MCF 10A (cell line): ENCODE data around the gene RAI1. TPM values are rescaled to one million over a fixed set of nuclear protein-coding genes. Genes with fewer than 3 reads are reported as not detected.

Experiments used
- BruUV-seq: library from RNA; stranded (reverse); fragments of 400-500 nt; replicated peaks from 2 replicates; lab custom pipeline; 2021; lab: Mats Ljungman, UMichigan
- CTCF ChIA-PET: fragments of 300-600 bp; sonication (Branson Sonifier 250); formaldehyde crosslinking; extraction: SDS; loops from one replicate; lab custom pipeline; 2021; ENCODE audit warnings: antibody characterized with exemption, inconsistent platforms; lab: Yijun Ruan, JAX
- POLR2A ChIA-PET: fragments of 300-600, 350-650 bp; sonication (Branson Sonifier 250); formaldehyde crosslinking; extraction: SDS; loops from one replicate; lab custom pipeline; 2020; ENCODE audit warnings: antibody characterized with exemption, inconsistent platforms; lab: Yijun Ruan, JAX
- DNase-seq: peaks from one replicate; pipeline ENCODE4 v3.0.0-alpha.2; 2018; ENCODE audit not compliant: unreplicated experiment
- H3K27ac Mint-ChIP-seq: one replicate; pipeline ENCODE4 v1.8.0; 2022; ENCODE audit warnings: mild to moderate bottlenecking, low read depth, mixed read lengths; ENCODE audit not compliant: unreplicated experiment
- H3K27me3 Mint-ChIP-seq: one replicate; pipeline ENCODE4 v1.8.0; 2022; ENCODE audit warnings: mixed read lengths; ENCODE audit not compliant: insufficient read depth, unreplicated experiment
- H3K36me3 Mint-ChIP-seq: one replicate; pipeline ENCODE4 v1.8.0; 2022; ENCODE audit warnings: mild to moderate bottlenecking, moderate library complexity, mixed read lengths; ENCODE audit not compliant: insufficient read depth, unreplicated experiment
- H3K4me1 Mint-ChIP-seq: one replicate; pipeline ENCODE4 v1.8.0; 2022; ENCODE audit warnings: mixed read lengths; ENCODE audit not compliant: insufficient read depth, unreplicated experiment
- H3K4me3 Mint-ChIP-seq: one replicate; pipeline ENCODE4 v1.8.0; 2022; ENCODE audit warnings: mild to moderate bottlenecking, moderate library complexity, mixed read lengths; ENCODE audit not compliant: unreplicated experiment
- H3K9me3 Mint-ChIP-seq: one replicate; pipeline ENCODE4 v1.8.0; 2022; ENCODE audit warnings: mixed read lengths; ENCODE audit not compliant: unreplicated experiment
- intact Hi-C: fragments of 100-400 bp; cut with micrococcal nuclease; formaldehyde crosslinking; loops from 2 replicates; pipeline ENCODE4 v1.14.1; 2022
- total RNA-seq: library from RNA; stranded (reverse); gene quantifications from 2 replicates; pipeline ENCODE4 v1.2.3, GENCODE V29; 2022
- TF ChIP-seq, protein P1 (sequence below): fragments of 200-600 bp; IDR thresholded peaks from one replicate; pipeline ENCODE4 v1.8.0; 2022; ENCODE audit warnings: antibody characterized with exemption, mild to moderate bottlenecking; ENCODE audit not compliant: unreplicated experiment

RAI1 gene
- total RNA-seq, 1 experiment from 2014 or later, result 30.4 TPM

DNA sequence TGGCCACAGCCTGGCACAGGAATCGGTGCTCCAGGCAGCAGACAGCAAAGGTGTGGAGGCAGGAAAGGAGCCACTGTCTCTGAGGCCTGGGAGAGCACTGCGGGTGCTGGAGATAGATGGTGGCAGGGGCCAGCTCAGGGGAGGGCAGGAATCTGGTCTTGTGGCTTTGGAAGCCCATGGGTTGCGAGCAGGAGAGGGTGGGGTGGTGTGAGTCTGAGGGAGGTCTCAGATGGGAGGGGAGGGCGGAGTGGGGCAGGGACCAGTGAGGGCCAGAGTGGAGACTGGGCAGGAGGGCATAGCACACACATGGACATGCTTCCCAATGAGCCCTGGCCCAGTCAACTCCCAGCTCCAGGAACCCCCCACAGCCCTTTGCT, 85.5 kb downstream of the RAI1 start:
- no peak overlapping the region for H3K4me3 Mint-ChIP-seq
- CTCF ChIA-PET, result interaction anchor here (0.6 kb wide), 1 partner anchor 266 kb away, joined by 3 read pairs; no protein-coding TSS in a partner anchor
- intact Hi-C loops, result no loop called here

GRCh38 chr17:17767154-17767869, 86.1 kb downstream of the RAI1 start:
- no peaks in the 10 kb centered on the region for H3K27me3 Mint-ChIP-seq
- no peaks in the 10 kb centered on the region for H3K9me3 Mint-ChIP-seq
- no peak overlapping the region for H3K27ac Mint-ChIP-seq
- intact Hi-C loops, result no loop called here
- CTCF ChIA-PET, result interaction anchor here (0.7 to 0.8 kb wide), 2 partner anchors 20 to 87 kb away, joined by 3 read pairs; no protein-coding TSS in a partner anchor
- H3K4me3 Mint-ChIP-seq, result no peak overlapping the region
- H3K36me3 Mint-ChIP-seq, result peaks cover 26% of the 10 kb centered on the region
- BruUV-seq, result no TSS peak
- H3K4me1 Mint-ChIP-seq, result peaks cover 29% of the 10 kb centered on the region
- TF ChIP-seq, protein P1, sequence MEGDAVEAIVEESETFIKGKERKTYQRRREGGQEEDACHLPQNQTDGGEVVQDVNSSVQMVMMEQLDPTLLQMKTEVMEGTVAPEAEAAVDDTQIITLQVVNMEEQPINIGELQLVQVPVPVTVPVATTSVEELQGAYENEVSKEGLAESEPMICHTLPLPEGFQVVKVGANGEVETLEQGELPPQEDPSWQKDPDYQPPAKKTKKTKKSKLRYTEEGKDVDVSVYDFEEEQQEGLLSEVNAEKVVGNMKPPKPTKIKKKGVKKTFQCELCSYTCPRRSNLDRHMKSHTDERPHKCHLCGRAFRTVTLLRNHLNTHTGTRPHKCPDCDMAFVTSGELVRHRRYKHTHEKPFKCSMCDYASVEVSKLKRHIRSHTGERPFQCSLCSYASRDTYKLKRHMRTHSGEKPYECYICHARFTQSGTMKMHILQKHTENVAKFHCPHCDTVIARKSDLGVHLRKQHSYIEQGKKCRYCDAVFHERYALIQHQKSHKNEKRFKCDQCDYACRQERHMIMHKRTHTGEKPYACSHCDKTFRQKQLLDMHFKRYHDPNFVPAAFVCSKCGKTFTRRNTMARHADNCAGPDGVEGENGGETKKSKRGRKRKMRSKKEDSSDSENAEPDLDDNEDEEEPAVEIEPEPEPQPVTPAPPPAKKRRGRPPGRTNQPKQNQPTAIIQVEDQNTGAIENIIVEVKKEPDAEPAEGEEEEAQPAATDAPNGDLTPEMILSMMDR, result no peak
- POLR2A ChIA-PET, result no interaction called here
- DNase-seq, result no peak

More for the DNA sequence above, 85.5 kb downstream of the RAI1 start:
- Mint-ChIP-seq H3K9me3 (no peaks in the 10 kb centered on the region), H3K27ac (no peak overlapping the region), H3K4me1 (peaks cover 25% of the 10 kb centered on the region), H3K36me3 (peaks cover 26% of the 10 kb centered on the region), H3K27me3 (no peaks in the 10 kb centered on the region)
- no TSS peak for BruUV-seq
- POLR2A ChIA-PET, result no interaction called here
- TF ChIP-seq, protein P1, result no peak
- no peak for DNase-seq

DNA sequence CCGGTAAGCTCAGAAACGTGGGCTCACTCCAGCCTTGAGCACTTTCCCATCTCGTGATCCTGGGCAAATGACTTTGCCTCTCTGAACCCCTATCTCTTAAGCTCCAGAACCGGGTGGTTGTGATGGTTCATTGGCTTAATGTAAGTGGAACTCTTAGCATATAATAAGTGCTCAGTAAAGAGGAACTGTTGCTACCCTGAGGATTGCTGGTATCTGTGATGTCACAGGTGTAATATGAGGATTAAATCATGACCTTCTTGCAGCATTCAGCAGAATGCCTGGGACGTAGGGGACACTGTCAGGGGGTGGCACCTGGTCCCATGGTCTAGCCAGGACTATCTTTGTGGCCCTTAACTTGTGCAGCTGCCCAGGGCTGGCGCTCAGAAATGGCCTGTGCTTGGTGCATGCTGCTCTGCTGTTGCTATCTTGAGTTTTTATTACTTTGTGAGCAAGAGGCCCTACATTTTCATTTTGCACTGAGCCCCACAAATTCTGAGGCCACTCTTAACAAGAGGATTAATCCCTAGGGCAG, 86.7 kb downstream of the RAI1 start:
- ChIA-PET CTCF (interaction anchor here (0.7 to 0.8 kb wide), 2 partner anchors 21 to 88 kb away, joined by 3 read pairs; no protein-coding TSS in a partner anchor), POLR2A (no interaction called here)
- H3K27ac Mint-ChIP-seq, result peak overlapping the region; percentile 89
- H3K27me3 Mint-ChIP-seq, result no peaks in the 10 kb centered on the region
- no peaks in the 10 kb centered on the region for H3K9me3 Mint-ChIP-seq
- intact Hi-C loops, result no loop called here
- TF ChIP-seq, protein P1, result no peak
- no TSS peak for BruUV-seq
- peaks cover 30% of the 10 kb centered on the region for H3K36me3 Mint-ChIP-seq
- peaks cover 36% of the 10 kb centered on the region for H3K4me1 Mint-ChIP-seq
- no peak overlapping the region for H3K4me3 Mint-ChIP-seq
- no peak for DNase-seq

GRCh38 chr17:17768424-17769088, 87.3 kb downstream of the RAI1 start:
- Mint-ChIP-seq H3K9me3 (no peaks in the 10 kb centered on the region), H3K27me3 (no peaks in the 10 kb centered on the region), H3K36me3 (peaks cover 24% of the 10 kb centered on the region), H3K4me1 (peaks cover 42% of the 10 kb centered on the region), H3K27ac (peak overlapping the region; percentile 89), H3K4me3 (no peak overlapping the region)
- TF ChIP-seq, protein P1, result no peak
- peak; percentile 18 for DNase-seq
- no TSS peak for BruUV-seq
- intact Hi-C loops, result no loop called here
- ChIA-PET CTCF (interaction anchor here (0.7 to 0.8 kb wide), 2 partner anchors 22 to 88 kb away, joined by 3 read pairs; no protein-coding TSS in a partner anchor), POLR2A (no interaction called here)
